ENCODE results near the gene HOXD4.

HOXD4 gene

GRCh38 chr2:176104316-176105077 lies 46.9 kb upstream of the HOXD4 start (continued):
- TF ChIP-seq YY1 (tag by site-specific recombination; IDR thresholded peaks at IDR 0.05) (peak; percentile 77), ZNF24 (tag by site-specific recombination; IDR thresholded peaks at IDR 0.05) (no peak), ZNF292 (tag by site-specific recombination; IDR thresholded peaks at IDR 0.05; ENCODE audit: borderline replicate concordance, low read depth) (no peak), ZNF692 (tag by site-specific recombination; IDR thresholded peaks at IDR 0.05) (peak; percentile 46; the same call in 1 of the 2 replicates), ZNF140 (tag by site-specific recombination; IDR thresholded peaks at IDR 0.05) (no peak), SP7 (tag by site-specific recombination; IDR thresholded peaks at IDR 0.05) (peak; percentile 74), ZFP37 (tag by site-specific recombination; IDR thresholded peaks at IDR 0.05) (peak; percentile 30; the same call in 1 of the 2 replicates), HOXA7 (CRISPR knock-in tag; IDR thresholded peaks at IDR 0.05; ENCODE audit: borderline replicate concordance) (no peak), ZSCAN4 (tag by site-specific recombination; IDR thresholded peaks at IDR 0.05) (0 out of 2 replicates have a peak, but pooled peaks have one; percentile 9), ZNF335 (tag by site-specific recombination; conservative IDR thresholded peaks at IDR 0.05) (peak; percentile 86), TSHZ1 (tag by site-specific recombination; IDR thresholded peaks at IDR 0.05; ENCODE audit: borderline replicate concordance) (peak; percentile 26; the same call in 1 of the 2 replicates), HOXD13 (CRISPR knock-in tag; IDR thresholded peaks at IDR 0.05; ENCODE audit: borderline replicate concordance) (peak; percentile 84; the same call in 1 of the 2 replicates), ZNF501 (tag by site-specific recombination; IDR thresholded peaks at IDR 0.05) (peak; percentile 50; the same call in 1 of the 2 replicates), ZBTB26 (tag by site-specific recombination; optimal IDR thresholded peaks at IDR 0.05) (peak; percentile 83), ZNF341 (tag by site-specific recombination; IDR thresholded peaks at IDR 0.05; ENCODE audit: low read depth) (no peak), ZNF416 (tag by site-specific recombination; IDR thresholded peaks at IDR 0.05) (no peak), HIC1 (tag by site-specific recombination; IDR thresholded peaks at IDR 0.05) (peak; percentile 46; the same call in 1 of the 2 replicates), ZNF660 (tag by site-specific recombination; IDR thresholded peaks at IDR 0.05) (peak; percentile 79), TRIM28 (IDR thresholded peaks at IDR 0.05; ENCODE audit: borderline replicate concordance, low read length) (no peak), ZNF701 (tag by site-specific recombination; IDR thresholded peaks at IDR 0.05) (no peak), YY2 (tag by site-specific recombination; IDR thresholded peaks at IDR 0.05) (no peak), GLI2 (tag by site-specific recombination; IDR thresholded peaks at IDR 0.05; ENCODE audit: borderline replicate concordance, low read depth) (no peak), ZNF223 (tag by site-specific recombination; IDR thresholded peaks at IDR 0.05) (peak; percentile 78; the same call in 1 of the 2 replicates), ZNF747 (tag by site-specific recombination; IDR thresholded peaks at IDR 0.05) (no peak), MZF1 (tag by site-specific recombination; IDR thresholded peaks at IDR 0.05; ENCODE audit: borderline replicate concordance) (peak; percentile 64; the same call in 1 of the 2 replicates), ZNF169 (tag by site-specific recombination; IDR thresholded peaks at IDR 0.05) (no peak), TCF7L2 (IDR thresholded peaks at IDR 0.05; ENCODE audit: borderline replicate concordance, low read depth, low read length) (no peak; the same call in 1 of the 2 replicates), ZNF211 (tag by site-specific recombination; IDR thresholded peaks at IDR 0.05; ENCODE audit: low read depth) (no peak), ZBTB8A (tag by site-specific recombination; IDR thresholded peaks at IDR 0.05) (peak; percentile 1)
